ENCODE measurements around the gene PDCD4. TPM values are rescaled to one million over a fixed set of nuclear protein-coding genes. Genes with fewer than 3 reads are reported as not detected.

PDCD4 gene
- total RNA-seq, 2 experiments from 2014 or later = 125 TPM

DNA sequence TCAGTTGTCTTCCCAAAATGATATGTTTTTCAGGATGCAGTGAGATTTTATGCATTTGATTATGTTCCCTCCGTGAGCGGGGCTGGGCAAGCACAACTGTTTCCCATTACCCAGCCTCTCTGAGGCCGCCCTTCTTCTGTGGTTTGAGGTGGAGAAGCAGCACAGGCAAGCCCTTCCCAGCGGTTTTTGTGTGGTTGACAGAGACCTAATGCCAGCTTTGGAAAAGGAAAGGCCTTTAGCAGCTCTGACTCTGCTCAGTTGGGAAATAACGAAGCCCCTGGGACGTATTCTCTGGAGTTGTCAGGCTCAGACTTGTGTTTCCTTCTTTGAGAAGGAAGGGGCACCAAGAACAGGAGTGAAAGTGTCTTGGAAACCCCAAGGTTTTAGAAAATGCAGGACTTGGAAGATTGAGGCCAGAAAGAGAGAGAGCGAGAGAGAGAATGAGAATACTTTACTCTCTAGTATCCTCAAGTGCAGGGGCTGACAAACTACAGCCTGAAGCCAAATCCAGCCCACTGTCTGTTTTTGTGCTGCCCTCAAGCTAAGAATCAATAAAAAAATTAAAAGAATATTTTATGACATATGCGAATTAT, 20.6 kb upstream of the PDCD4 start:
- Mint-ChIP-seq H3K27ac (peak overlapping the region; percentile 19), H3K4me3 (peak overlapping the region; percentile 19), H3K9me3 (peaks cover 12% of the 10 kb centered on the region), H3K36me3 (peaks cover 5% of the 10 kb centered on the region), H3K4me1 (peaks cover 63% of the 10 kb centered on the region), H3K27me3 (no peaks in the 10 kb centered on the region)
- no peak for DNase-seq

DNA sequence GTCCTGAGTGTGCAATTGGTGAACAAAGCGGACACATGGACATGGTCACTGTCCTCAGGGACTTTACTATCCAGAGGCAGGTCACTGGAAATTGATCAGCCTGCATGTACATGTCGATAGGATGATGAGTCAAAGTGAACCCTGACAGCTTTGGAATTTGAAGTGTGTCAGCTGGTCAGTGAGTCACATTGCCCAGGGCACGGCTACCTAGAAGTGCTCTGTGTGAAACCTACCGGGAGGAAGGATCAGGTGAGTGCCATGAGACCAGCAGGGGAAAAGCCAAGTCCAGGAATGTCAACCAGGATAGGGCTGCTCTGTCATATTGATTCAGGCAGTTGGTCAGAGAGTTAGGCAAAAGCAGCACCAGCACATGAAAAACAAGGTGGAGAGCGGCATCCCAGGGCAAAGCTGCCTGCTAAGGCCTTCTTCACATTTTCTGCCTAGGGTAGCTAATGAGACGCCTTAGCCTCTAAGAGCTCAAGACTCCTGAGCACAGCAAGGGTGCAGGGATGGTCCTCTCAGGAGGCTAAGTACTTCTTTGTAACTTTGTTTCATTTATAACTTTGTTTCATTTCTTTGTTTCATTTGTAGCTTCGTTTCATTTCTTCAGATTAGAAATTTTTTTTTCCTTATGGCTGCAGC, 19.4 kb upstream of the PDCD4 start:
- Mint-ChIP-seq H3K36me3 (peaks cover 5% of the 10 kb centered on the region), H3K27ac (peak overlapping the region; percentile 76), H3K4me3 (peak overlapping the region; percentile 65), H3K4me1 (peaks cover 62% of the 10 kb centered on the region), H3K27me3 (no peaks in the 10 kb centered on the region), H3K9me3 (peaks cover 12% of the 10 kb centered on the region)
- peak; percentile 51 for DNase-seq

DNA sequence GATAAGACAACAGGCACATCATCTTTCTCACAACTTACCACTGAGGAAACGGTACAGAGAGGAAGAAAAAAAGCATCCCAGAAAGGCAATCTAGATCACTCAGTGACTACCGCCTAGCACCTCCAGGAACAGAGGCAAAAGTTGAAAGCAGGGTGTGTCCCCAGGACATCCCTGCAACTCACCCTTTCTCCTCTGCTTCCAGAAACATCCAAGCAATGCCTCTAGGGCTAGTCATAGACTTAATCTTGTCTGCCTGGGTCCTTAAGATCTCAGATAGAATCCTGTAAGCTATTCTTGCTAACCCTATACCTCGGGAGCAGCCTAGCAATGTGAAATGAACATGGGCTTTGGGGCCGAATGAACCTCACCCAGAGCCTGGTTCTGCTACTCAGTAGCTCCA, 18.8 kb upstream of the PDCD4 start:
- no peak for DNase-seq
- Mint-ChIP-seq H3K27me3 (no peaks in the 10 kb centered on the region), H3K36me3 (peaks cover 10% of the 10 kb centered on the region), H3K4me3 (peak overlapping the region; percentile 65), H3K9me3 (peaks cover 12% of the 10 kb centered on the region), H3K27ac (peak overlapping the region; percentile 76), H3K4me1 (peaks cover 65% of the 10 kb centered on the region)

DNA sequence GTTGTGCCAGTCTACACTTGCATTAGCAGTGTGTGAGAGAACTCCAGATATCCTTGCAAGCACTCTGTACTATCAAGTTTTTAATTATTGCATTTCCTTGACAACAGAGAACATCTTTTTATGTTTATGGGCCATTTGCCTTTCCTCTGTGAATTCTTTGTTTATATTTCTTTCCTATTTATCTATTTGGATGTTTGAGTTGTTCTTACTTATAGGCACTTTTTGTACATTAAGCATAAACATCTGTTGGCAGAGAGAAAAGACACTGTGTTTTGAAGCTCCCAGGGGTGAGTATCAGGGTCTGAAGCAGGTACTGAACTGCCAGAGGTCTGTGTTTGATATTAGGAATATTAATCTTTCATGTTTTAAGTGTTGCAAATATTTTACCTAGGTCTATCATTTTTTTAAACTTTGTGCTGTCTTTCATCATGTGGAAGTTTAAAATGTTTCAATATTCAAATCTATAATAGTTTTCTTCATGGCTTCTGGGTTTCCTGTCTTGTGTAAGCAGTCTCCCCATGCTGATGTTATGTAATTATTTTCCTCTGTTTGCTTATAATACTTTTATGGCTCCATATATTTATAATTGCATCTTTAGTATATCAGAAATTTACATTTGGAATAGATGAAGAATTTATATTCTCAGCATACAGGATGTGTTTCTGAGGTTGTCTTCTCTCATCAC, 17.7 kb upstream of the PDCD4 start:
- peaks cover 12% of the 10 kb centered on the region for H3K9me3 Mint-ChIP-seq
- H3K27me3 Mint-ChIP-seq = no peaks in the 10 kb centered on the region
- no peak overlapping the region for H3K4me3 Mint-ChIP-seq
- DNase-seq = no peak
- H3K4me1 Mint-ChIP-seq = peaks cover 71% of the 10 kb centered on the region
- peaks cover 10% of the 10 kb centered on the region for H3K36me3 Mint-ChIP-seq
- H3K27ac Mint-ChIP-seq = no peak overlapping the region

DNA sequence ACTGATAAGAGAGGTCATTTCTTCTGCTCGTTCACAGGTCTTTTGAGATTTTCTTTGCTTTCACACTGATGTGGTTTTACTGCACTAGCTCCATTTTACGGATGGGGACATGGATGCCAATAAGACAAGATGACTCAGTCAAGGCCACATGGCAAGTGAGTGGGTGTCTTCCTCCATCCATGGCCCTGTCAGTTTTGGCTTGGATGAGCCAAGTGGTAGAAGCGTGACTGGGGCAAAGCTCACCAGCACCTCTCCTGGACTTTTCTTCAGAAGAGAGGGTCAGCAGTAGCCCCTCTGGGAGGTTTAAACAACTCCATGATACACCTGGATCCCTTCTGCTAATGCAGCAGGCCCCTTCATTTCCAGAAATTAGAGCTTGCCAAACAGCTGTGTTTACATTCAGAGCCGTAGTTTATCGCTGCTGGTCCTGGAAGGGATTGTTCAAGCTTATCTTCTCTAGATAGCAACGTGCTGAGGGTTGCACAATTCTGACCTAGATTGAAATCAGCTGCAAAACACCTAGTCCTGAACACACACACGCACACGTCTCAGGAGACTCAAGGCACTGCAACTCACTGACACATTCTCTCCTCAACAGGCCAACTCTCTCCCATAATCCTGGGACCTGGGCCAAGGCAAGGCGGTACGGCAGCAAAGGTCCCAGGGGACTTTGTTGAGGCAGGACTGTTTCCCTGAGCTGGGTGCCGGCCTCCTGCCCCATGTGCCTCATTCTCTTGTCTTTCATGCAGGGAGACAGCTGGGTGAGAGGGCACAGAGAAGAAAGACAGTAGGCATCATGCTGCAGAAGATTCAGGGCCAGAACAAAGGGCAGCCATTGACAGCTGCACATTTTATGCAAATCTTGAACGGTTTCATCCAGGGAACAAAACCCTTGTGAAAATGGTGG, 14.2 kb upstream of the PDCD4 start:
- peak overlapping the region; percentile 8 for H3K27ac Mint-ChIP-seq
- DNase-seq = no peak
- H3K9me3 Mint-ChIP-seq = peaks cover 12% of the 10 kb centered on the region
- no peaks in the 10 kb centered on the region for H3K27me3 Mint-ChIP-seq
- peaks cover 73% of the 10 kb centered on the region for H3K4me1 Mint-ChIP-seq
- H3K36me3 Mint-ChIP-seq = peaks cover 13% of the 10 kb centered on the region
- H3K4me3 Mint-ChIP-seq = no peak overlapping the region

DNA sequence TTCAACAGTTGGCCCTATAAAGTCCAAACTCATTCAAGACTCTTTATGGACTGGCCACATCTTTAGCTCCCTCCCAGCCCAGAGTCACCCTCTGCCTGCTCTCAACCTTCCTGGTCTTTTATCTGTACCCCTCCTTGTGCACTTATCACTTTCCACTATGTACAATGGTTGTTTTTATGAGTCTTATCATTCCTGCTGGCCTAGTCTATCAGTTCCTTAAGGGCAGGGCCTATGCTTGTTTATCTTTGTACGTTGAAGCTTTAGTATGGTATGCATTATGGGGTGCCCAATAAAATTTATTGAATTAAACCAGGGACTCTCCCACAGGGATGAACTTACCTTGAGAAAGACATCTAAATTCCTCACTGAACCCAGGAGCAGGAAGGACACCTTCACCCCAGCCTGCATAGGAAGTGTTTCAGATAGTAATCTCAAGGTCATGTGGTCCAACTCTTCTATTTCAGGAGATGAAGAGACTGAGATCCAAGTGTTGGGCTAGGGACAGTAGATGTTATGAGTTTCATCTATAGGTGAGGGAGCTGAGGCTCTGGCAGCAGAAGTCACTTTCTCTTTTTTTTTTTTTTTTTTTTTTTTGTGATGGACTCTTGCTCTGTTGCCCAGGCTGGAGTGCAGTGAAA, 13.3 kb upstream of the PDCD4 start:
- Mint-ChIP-seq H3K9me3 (peaks cover 12% of the 10 kb centered on the region), H3K4me1 (peaks cover 72% of the 10 kb centered on the region), H3K27me3 (no peaks in the 10 kb centered on the region), H3K4me3 (no peak overlapping the region), H3K27ac (peak overlapping the region; percentile 8), H3K36me3 (peaks cover 13% of the 10 kb centered on the region)
- no peak for DNase-seq

DNA sequence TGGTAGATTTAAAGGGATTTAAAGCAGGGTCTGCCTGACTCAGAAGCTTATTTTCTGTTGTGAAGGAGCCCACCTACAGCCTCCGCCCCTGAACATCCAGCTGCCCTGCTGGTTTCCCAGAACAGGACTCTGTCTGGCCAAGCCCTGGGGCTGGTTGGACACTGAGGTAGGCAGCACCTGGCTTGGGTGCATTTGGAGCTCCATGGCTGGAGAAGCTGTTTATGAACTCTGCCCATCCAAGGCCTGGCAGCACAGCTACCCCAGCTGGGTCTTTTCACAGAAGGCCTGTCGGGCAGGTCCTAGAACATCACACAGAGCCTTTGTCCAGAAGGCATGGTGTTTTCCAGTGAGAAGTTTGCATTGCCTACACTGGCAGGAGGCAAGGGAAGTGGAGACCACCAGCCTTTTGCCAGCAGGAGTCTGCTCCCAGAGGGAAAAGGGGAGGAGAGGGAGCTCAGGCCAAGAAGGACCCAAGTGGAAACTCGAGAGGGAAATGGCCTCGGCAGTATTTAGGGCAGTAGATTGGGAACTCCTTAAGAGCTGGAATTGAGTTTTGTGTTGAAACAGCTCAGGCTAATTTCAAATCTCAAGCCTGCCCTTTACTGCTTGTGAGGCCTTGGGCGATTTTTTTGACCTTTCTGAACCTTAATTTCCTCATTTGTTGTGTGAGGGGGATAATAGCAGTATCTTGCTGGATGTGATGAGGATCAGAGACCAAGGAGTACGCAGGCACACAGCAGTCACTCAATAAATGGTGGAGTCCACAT, 12.3 kb upstream of the PDCD4 start:
- Mint-ChIP-seq H3K27ac (peak overlapping the region; percentile 95), H3K27me3 (no peaks in the 10 kb centered on the region), H3K4me1 (peaks cover 72% of the 10 kb centered on the region)

DNA sequence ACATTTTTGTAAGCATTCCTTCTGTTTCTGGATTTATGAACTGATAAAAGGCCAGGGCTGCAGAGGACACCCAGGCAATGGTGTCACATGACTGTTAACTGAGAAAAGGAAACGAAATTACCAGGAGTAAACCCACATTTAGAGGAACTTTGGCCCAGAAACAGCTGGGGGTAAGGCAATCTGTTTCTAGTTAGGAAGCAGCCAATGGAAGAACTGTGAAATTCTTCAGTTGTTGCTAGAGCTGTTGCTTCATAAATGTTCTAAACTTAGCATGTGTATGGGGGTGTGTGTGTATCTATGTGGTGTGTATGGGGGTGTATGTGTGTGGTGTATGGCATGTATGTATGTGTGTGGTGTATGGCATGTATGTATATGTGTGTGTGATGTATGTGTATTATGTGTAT, 11.8 kb upstream of the PDCD4 start:
- H3K9me3 Mint-ChIP-seq = peaks cover 9% of the 10 kb centered on the region
- no peak for DNase-seq
- H3K4me1 Mint-ChIP-seq = peaks cover 76% of the 10 kb centered on the region
- no peaks in the 10 kb centered on the region for H3K27me3 Mint-ChIP-seq
- H3K27ac Mint-ChIP-seq = peak overlapping the region; percentile 95
- H3K36me3 Mint-ChIP-seq = peaks cover 12% of the 10 kb centered on the region
- no peak overlapping the region for H3K4me3 Mint-ChIP-seq

More for the DNA sequence above, 12.3 kb upstream of the PDCD4 start:
- Mint-ChIP-seq H3K4me3 (no peak overlapping the region), H3K36me3 (peaks cover 13% of the 10 kb centered on the region), H3K9me3 (peaks cover 12% of the 10 kb centered on the region)
- DNase-seq = no peak

DNA sequence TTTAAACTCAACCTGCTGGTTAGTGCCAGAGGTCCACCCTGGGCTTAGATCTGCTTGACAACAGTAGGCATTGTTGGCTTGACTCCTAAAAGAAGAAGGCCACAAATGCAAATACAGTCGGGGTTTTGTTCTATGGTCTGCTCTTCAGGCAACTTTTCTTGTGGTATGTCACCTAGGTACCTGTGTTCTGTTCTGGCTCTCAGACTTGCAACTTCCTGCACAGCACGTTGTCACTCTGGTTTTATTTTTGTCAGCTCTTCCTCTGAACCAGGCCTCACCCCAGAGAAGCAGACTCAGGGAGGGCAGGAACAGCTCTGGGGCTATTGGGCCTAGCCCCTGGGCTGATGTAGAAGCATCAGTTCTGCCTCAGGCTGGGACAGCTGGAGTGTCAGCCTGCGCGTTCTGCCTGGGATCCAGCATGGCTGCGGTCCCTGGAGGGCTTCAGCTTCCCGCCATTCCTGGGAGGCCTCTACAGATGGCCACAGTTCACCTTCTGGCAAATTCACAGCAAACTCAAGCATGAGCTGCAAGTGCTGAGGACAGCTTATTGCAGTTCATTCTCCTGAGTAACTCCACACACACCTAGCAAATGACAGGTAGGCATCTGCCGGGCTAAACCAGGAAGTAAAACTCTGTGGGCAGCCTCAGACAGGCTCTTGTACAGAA, 11.0 kb upstream of the PDCD4 start:
- H3K9me3 Mint-ChIP-seq = peaks cover 6% of the 10 kb centered on the region
- H3K27me3 Mint-ChIP-seq = no peaks in the 10 kb centered on the region
- H3K27ac Mint-ChIP-seq = peak overlapping the region; percentile 95
- peaks cover 82% of the 10 kb centered on the region for H3K4me1 Mint-ChIP-seq
- no peak for DNase-seq
- H3K4me3 Mint-ChIP-seq = peak overlapping the region; percentile 35
- peaks cover 11% of the 10 kb centered on the region for H3K36me3 Mint-ChIP-seq

DNA sequence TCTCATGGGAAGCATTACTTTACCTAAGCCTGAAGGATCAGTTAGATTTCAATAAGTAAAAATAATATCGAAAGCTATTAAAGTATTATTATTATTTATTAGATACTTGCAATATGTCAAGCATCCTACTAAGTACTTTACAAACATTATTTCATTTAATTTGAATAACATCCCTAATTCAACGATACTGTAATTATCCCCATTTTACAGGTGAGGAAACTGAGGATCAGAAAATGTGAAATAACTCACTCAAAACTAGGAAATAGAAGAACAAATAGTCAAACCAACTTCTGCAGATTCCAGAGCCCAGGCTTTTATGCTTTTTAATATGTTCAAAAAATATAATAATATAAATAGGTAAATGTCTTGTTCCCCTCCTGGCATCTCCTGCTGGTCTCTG, 10.3 kb upstream of the PDCD4 start:
- H3K27ac Mint-ChIP-seq = peak overlapping the region; percentile 95
- no peak for DNase-seq
- no peaks in the 10 kb centered on the region for H3K27me3 Mint-ChIP-seq
- H3K4me3 Mint-ChIP-seq = no peak overlapping the region
- peaks cover 2% of the 10 kb centered on the region for H3K9me3 Mint-ChIP-seq
- peaks cover 86% of the 10 kb centered on the region for H3K4me1 Mint-ChIP-seq
- H3K36me3 Mint-ChIP-seq = peaks cover 11% of the 10 kb centered on the region

DNA sequence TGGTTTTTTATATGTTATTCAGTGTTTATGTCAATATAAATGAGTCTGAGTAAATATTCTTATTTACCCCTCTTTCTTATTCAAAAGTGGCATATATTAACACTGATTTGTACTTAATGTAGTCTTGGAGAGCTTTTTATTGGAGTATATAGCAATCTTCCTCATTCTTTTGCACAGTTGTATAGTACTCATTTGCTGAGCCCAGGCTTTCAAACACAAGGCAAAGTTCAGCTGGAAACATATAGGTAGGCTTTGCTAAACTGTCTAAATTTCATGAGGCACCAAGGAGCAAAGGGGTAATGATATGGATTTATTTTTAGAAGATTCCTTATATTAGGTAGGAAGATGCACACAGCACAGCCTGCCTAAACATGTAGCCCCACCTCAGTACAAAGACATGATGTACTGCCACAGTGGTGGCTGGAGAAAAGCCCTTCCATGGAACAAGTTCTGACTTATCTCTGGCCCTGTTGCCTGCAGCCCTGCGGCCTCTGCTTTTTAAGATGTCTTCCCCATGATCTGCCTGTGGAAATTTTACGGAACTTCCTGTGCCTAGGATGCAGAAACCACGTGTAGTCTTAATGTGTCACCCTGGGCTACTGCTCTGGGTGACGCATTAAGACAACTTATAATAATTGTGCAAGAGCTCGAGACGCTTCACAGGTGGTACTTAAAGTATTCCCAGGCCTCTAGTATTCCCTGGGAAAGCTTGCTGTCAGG, 9.6 kb upstream of the PDCD4 start:
- Mint-ChIP-seq H3K4me1 (peaks cover 92% of the 10 kb centered on the region), H3K4me3 (no peak overlapping the region), H3K9me3 (peaks cover 2% of the 10 kb centered on the region), H3K27me3 (no peaks in the 10 kb centered on the region), H3K27ac (peak overlapping the region; percentile 85), H3K36me3 (peaks cover 11% of the 10 kb centered on the region)
- DNase-seq = no peak

DNA sequence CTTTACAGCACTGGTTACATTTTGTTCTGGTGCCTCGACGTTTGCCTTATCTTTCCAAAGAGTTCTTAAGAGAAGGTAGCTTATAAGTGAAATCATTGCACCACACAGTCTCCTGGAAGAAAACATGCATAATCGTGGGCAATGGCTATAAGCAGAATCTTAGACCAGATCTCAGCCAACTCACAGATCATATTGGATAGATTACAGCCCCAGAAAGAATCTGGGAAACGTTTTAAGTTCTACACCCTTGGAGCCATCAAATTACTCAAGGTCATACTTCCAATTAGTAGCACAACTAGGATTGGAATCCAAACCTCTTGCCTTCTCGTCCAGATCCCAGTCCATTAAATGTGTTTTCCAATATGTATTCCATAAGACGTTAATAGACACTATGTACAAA, 8.8 kb upstream of the PDCD4 start:
- H3K4me3 Mint-ChIP-seq = no peak overlapping the region
- no peaks in the 10 kb centered on the region for H3K27me3 Mint-ChIP-seq
- peak overlapping the region; percentile 95 for H3K27ac Mint-ChIP-seq
- peaks cover 6% of the 10 kb centered on the region for H3K36me3 Mint-ChIP-seq
- peaks cover 92% of the 10 kb centered on the region for H3K4me1 Mint-ChIP-seq
- peaks cover 2% of the 10 kb centered on the region for H3K9me3 Mint-ChIP-seq
- DNase-seq = no peak

DNA sequence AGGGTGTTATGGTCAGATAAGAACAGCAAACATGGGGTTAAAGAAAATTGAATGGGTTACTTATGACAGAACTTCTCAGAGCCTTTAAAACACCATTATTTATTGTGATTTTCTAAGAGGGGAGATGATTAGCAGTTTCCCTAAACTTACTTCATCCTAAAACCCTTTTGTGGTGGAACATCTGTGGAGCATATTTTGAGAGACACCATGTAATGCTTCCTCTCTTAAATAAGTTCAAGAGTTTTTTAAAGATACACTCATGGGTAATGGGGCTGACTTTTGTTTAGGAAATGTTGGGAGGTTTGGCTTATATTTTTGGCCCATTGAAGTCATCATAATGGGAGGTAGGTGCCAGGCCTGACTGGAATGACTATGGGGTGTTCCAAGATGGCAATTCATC, 8.4 kb upstream of the PDCD4 start:
- H3K4me1 Mint-ChIP-seq = peaks cover 91% of the 10 kb centered on the region
- no peak overlapping the region for H3K4me3 Mint-ChIP-seq
- H3K27ac Mint-ChIP-seq = peak overlapping the region; percentile 95
- H3K36me3 Mint-ChIP-seq = peaks cover 6% of the 10 kb centered on the region
- peaks cover 2% of the 10 kb centered on the region for H3K9me3 Mint-ChIP-seq
- H3K27me3 Mint-ChIP-seq = no peaks in the 10 kb centered on the region
- DNase-seq = no peak

All from activated naive CD8-positive, alpha-beta T cell treated with anti-CD3 and anti-CD28 coated beads for 36 hours (primary cell).